Smooth muscle cell (in vitro differentiated cells): Measurements from ENCODE around the gene CELSR2. TPM values are rescaled to one million over a fixed set of nuclear protein-coding genes. Genes with fewer than 3 reads are reported as not detected.

Source experiments
- DNase-seq: peaks from one replicate; lab custom pipeline; 2025; ENCODE audit not compliant: unreplicated experiment; lab: John Stamatoyannopoulos, UW
- H2AFZ ChIP-seq: fragments of 200-600 bp; sonication (generic); 2 replicates; pipeline ENCODE4 v1.6.0; 2016; ENCODE audit warnings: antibody characterized with exemption, low read depth, mild to moderate bottlenecking
- H3F3A ChIP-seq: fragments of 200-600 bp; sonication (generic); 2 replicates; pipeline ENCODE4 v1.6.0; 2017; ENCODE audit warnings: antibody characterized with exemption, low read depth
- H3K27ac ChIP-seq: fragments of 200-600 bp; sonication (generic); 2 replicates; pipeline ENCODE4 v1.5.1; 2016; ENCODE audit warnings: low read depth, mild to moderate bottlenecking
- H3K27me3 ChIP-seq: fragments of 200-600 bp; sonication (generic); 2 replicates; pipeline ENCODE4 v1.6.1; 2016; ENCODE audit warnings: low read depth, mild to moderate bottlenecking
- H3K36me3 ChIP-seq: fragments of 200-600 bp; sonication (generic); 2 replicates; pipeline ENCODE4 v1.5.1; 2016; ENCODE audit warnings: low read depth
- H3K4me1 ChIP-seq: fragments of 200-600 bp; sonication (generic); 2 replicates; pipeline ENCODE4 v1.5.1; 2016; ENCODE audit warnings: low read depth
- H3K4me2 ChIP-seq: fragments of 200-600 bp; sonication (generic); 2 replicates; pipeline ENCODE4 v1.6.0; 2016; ENCODE audit warnings: mild to moderate bottlenecking
- H3K4me3 ChIP-seq: fragments of 200-600 bp; sonication (generic); 2 replicates; pipeline ENCODE4 v1.5.1; 2016; ENCODE audit warnings: mild to moderate bottlenecking
- H3K79me2 ChIP-seq: fragments of 200-600 bp; sonication (generic); 2 replicates; pipeline ENCODE4 v1.6.0; 2016; ENCODE audit warnings: low read depth, mild to moderate bottlenecking
- H3K9ac ChIP-seq: fragments of 200-600 bp; sonication (generic); 2 replicates; pipeline ENCODE4 v1.6.0; 2016; ENCODE audit warnings: low read depth
- H3K9me3 ChIP-seq: fragments of 200-600 bp; sonication (generic); replicated peaks from 2 replicates; pipeline ENCODE4 v1.5.1; 2016; ENCODE audit warnings: low read depth
- H4K20me1 ChIP-seq: fragments of 200-600 bp; sonication (generic); 2 replicates; pipeline ENCODE4 v1.6.0; 2016; ENCODE audit warnings: low read depth
- CTCF ChIP-seq: fragments of 200-600 bp; sonication (generic); IDR thresholded peaks from 2 replicates; pipeline ENCODE4 v1.5.1; 2017; ENCODE audit warnings: borderline replicate concordance, mild to moderate bottlenecking, antibody characterized with exemption; ENCODE audit not compliant: insufficient read depth, poor library complexity, severe bottlenecking
- WGBS: methylation state at CpG from one replicate; pipeline ENCODE4 v1.1.7; 2016; ENCODE audit warnings: low lambda C conversion rate; 5-methylcytosine and 5-hydroxymethylcytosine counted together
- polyA plus RNA-seq: library from polyadenylated mRNA; unstranded; fragments of >200 nt; fragmentation: Nextera tagmentation; extraction: Ambion mirVana; gene quantifications from 2 replicates; pipeline ENCODE4 v1.2.1, GENCODE V29; 2016
- total RNA-seq: library from RNA; depleted of rRNA; stranded (reverse); fragments of >200 nt; gene quantifications from 2 replicates; pipeline ENCODE4 v1.2.3, GENCODE V29; 2014

The CELSR2 gene
- total and polyA plus RNA-seq, 2 experiments from 2014 or later: 1.8 to 3.6 TPM

- no peaks in the 10 kb centered on the region for H3K9me3 ChIP-seq
- TF ChIP-seq CTCF: no peak
- no peaks in the 10 kb centered on the region for H3K4me1 ChIP-seq
- H3K36me3 ChIP-seq: no peaks in the 10 kb centered on the region
- DNase-seq: no peak
- no peaks in the 10 kb centered on the region for H3K27me3 ChIP-seq
- 92% methylated on average over 4 of the region's 4 CpGs for WGBS
- no peak overlapping the region for H3K9ac ChIP-seq
- no peak overlapping the region for H3K4me3 ChIP-seq
- H3K27ac ChIP-seq: no peak overlapping the region
- no peaks in the 10 kb centered on the region for H3K79me2 ChIP-seq
- H4K20me1 ChIP-seq: no peaks in the 10 kb centered on the region
- H3F3A ChIP-seq: no peaks in the 10 kb centered on the region
- H3K4me2 ChIP-seq: no peak overlapping the region
- H2AFZ ChIP-seq: no peak overlapping the region
Measured at GRCh38 chr1:109315288-109315687, 65.9 kb downstream of the CELSR2 start.

- no peaks in the 10 kb centered on the region for H3K27me3 ChIP-seq
- H3K9me3 ChIP-seq: no peaks in the 10 kb centered on the region
- no peaks in the 10 kb centered on the region for H4K20me1 ChIP-seq
Measured at GRCh38 chr1:109316506-109316905, 67.2 kb downstream of the CELSR2 start.

GRCh38 chr1:109319114-109319513 is 69.8 kb downstream of the CELSR2 start:
- WGBS: 78% methylated on average over 3 of the region's 3 CpGs
- H3K27ac ChIP-seq: no peak overlapping the region
- H3K27me3 ChIP-seq: no peaks in the 10 kb centered on the region
- no peak overlapping the region for H2AFZ ChIP-seq
- H3K4me3 ChIP-seq: no peak overlapping the region
- H3K9ac ChIP-seq: no peak overlapping the region
- no peaks in the 10 kb centered on the region for H3K36me3 ChIP-seq
- no peak for DNase-seq
- TF ChIP-seq CTCF: no peak
- no peaks in the 10 kb centered on the region for H3K4me1 ChIP-seq
- no peaks in the 10 kb centered on the region for H4K20me1 ChIP-seq
- H3K79me2 ChIP-seq: no peaks in the 10 kb centered on the region
- no peak overlapping the region for H3K4me2 ChIP-seq
- H3F3A ChIP-seq: no peaks in the 10 kb centered on the region
- H3K9me3 ChIP-seq: no peaks in the 10 kb centered on the region

More at GRCh38 chr1:109316506-109316905, 67.2 kb downstream of the CELSR2 start:
- Histone ChIP-seq H3K27ac (no peak overlapping the region), H3K36me3 (no peaks in the 10 kb centered on the region), H3K9ac (no peak overlapping the region), H3K4me3 (no peak overlapping the region), H3K79me2 (no peaks in the 10 kb centered on the region), H2AFZ (no peak overlapping the region), H3K4me2 (no peak overlapping the region), H3F3A (no peaks in the 10 kb centered on the region), H3K4me1 (no peaks in the 10 kb centered on the region)
- no peak for DNase-seq
- WGBS: 97% methylated on average over 1 of the region's 1 CpG
- no peak for TF ChIP-seq CTCF

GRCh38 chr1:109322974-109323373 is 73.6 kb downstream of the CELSR2 start:
- H4K20me1 ChIP-seq: no peaks in the 10 kb centered on the region
- H3K27me3 ChIP-seq: no peaks in the 10 kb centered on the region
- DNase-seq: no peak
- H3K79me2 ChIP-seq: no peaks in the 10 kb centered on the region
- WGBS: 95% methylated on average over 6 of the region's 6 CpGs
- H3K9me3 ChIP-seq: no peaks in the 10 kb centered on the region
- no peak for TF ChIP-seq CTCF
- H3K36me3 ChIP-seq: no peaks in the 10 kb centered on the region
- H3F3A ChIP-seq: no peaks in the 10 kb centered on the region
- H2AFZ ChIP-seq: no peak overlapping the region
- H3K27ac ChIP-seq: no peak overlapping the region
- no peak overlapping the region for H3K4me3 ChIP-seq
- H3K4me2 ChIP-seq: no peak overlapping the region
- H3K9ac ChIP-seq: no peak overlapping the region
- no peaks in the 10 kb centered on the region for H3K4me1 ChIP-seq
